HG03196 (cell line): Measurements from ENCODE around the gene ZNF354B.
"Not testable (repeated sequence)": the region's sequence is repeated elsewhere in the genome, so short reads cannot be mapped to it uniquely, and the experiment has no call there.

Source experiments
- ATAC-seq: cut with Tn5 transposase; IDR thresholded peaks from one replicate; pipeline ENCODE4 v1.9.1; 2021; ENCODE audit not compliant: unreplicated experiment

ZNF354B gene

DNA sequence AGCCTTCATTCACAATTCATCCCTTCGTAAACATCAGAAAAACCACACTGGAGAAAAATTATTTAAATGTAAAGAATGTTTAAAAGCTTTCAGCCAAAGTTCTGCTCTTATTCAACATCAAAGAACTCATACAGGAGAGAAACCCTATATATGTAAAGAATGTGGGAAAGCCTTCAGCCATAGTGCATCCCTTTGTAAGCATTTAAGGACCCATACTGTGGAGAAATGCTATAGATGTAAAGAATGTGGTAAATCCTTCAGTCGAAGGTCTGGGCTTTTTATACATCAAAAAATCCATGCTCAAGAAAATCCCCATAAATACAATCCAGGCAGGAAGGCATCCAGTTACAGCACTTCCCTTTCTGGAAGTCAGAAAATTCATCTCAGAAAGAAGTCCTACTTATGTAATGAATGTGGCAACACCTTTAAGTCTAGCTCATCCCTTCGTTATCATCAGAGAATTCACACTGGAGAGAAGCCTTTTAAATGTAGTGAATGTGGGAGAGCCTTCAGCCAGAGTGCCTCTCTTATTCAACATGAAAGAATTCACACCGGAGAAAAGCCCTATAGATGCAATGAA lies 23.5 kb downstream of the ZNF354B start:
- ATAC-seq: not testable (repeated sequence)

DNA sequence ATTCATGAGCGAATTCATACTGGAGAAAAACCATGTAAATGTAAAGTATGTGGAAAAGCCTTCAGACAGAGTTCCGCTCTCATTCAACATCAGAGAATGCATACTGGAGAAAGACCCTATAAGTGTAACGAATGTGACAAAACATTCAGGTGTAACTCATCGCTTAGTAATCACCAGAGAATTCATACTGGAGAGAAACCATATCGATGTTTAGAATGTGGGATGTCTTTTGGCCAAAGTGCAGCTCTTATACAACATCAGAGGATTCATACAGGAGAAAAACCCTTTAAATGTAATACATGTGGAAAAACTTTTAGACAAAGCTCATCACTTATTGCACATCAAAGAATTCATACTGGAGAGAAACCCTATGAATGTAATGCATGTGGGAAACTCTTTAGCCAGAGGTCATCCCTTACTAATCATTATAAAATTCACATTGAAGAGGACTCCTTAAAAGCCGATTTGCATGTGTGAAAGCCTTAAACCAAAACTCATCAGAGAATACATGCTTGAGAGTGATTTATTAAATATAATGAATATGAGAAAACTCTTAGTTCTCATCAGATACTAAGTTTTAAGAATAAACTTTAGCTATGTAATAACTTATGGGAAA lies 24.2 kb downstream of the ZNF354B start:
- ATAC-seq: no peak

DNA sequence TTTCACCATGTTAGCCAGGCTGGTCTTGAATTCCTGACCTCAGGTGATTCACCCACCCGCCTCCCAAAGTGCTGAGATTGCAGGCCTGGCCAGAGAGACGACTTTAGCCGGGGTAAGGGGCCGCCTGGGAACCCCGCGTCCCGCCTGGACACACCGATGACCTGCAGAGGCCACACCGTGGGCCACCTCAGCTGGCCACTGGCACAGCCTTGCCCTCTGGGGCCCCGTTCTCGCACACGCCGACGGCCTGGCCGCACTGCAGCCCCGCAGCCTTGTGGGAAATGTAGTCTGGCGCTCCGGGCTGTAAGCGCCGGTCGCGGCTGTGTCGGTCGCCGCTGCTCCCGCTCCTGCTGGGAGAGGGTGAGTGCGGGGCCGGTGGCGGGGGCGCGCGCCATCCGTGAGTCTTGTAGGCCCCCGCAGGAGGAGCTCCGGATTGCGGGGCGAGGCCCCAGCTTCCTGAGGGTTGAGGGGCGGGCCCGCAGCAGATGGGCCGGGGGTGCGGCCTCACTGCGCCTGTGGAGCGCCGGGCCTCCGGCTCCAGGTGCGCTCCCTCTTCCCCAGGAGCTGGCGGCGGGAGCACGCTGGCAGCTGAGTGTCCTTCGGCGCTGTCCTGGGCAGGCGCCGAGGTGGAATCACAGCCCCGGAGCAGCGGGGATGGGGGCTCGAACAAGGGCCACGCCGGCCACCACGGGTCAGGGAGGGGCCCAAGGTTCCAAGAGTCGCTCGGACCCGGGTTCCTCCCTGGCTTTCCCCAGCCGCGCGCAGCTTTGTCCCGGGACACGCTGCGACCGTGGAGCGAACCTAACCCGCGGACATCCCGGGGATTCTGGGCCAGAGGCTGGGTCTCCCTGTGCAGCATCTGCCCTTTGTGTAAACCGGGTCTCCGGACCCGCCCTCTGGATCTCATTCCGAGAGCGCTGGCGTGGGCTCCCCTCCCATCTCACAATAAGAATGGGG lies 36.1 kb downstream of the ZNF354B start, which contains the start of gene ZFP2:
TSS of gene ZFP2 (plus strand) at position 299 of the 957 bp plus-strand sequence. CDS start 35,401 bp downstream, outside the sequence.
- no peak for ATAC-seq

GRCh38 chr5:178899289-178899688 lies 39.5 kb downstream of the ZNF354B start:
- no peak for ATAC-seq

DNA sequence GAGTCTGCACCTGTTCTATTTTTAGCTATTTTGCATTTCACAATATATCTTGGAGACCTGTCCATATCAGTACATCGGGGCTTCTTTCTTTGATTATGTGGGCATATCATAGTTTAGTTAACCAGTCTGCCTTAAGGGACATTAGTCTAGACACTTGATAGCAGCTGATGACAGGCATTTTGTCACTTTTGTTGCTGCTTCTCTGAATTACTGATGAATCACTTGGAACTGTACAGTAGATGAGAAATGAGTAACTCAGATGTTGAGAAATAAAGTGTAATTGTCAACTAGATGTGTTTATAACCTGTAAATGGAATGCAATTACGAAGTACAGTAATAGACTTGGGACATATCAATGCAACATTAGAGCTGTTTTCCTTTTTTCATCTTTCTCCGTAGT lies 43.1 kb downstream of the ZNF354B start:
- ATAC-seq: no peak

- ATAC-seq: no peak
Measured at GRCh38 chr5:178931846-178932760, 72.3 kb downstream of the ZNF354B start.
